GM12872 (cell line): ENCODE data around the gene GNLY.

Experiments
- CTCF ChIP-seq: IDR thresholded peaks from 3 replicates; pipeline ENCODE4 v1.5.1; 2011; ENCODE audit warnings: low read depth, mild to moderate bottlenecking, low read length, moderate library complexity; ENCODE audit not compliant: insufficient read depth

The GNLY gene

GRCh38 chr2:85650456-85650855 lies 43.7 kb upstream of the GNLY start:
- no peak for TF ChIP-seq CTCF

GRCh38 chr2:85651097-85651496 lies 43.1 kb upstream of the GNLY start:
- no peak for TF ChIP-seq CTCF

GRCh38 chr2:85652056-85652455 lies 42.1 kb upstream of the GNLY start:
- TF ChIP-seq CTCF, result no peak

- no peak for TF ChIP-seq CTCF
Measured at GRCh38 chr2:85653996-85654395, 40.2 kb upstream of the GNLY start.

GRCh38 chr2:85655961-85656417 lies 38.2 kb upstream of the GNLY start:
- TF ChIP-seq CTCF, result no peak

- TF ChIP-seq CTCF, result no peak
Measured at GRCh38 chr2:85656468-85656867, 37.7 kb upstream of the GNLY start.

- no peak for TF ChIP-seq CTCF
Measured at GRCh38 chr2:85659324-85659981, 34.7 kb upstream of the GNLY start.
